Lower lobe of right lung (tissue), 2 donors: ENCODE measurements around the gene DMRT3. TPM values are rescaled to one million over a fixed set of nuclear protein-coding genes. Genes with fewer than 3 reads are reported as not detected.

Experiments
- ATAC-seq, 2 donors: fragments of 200-7000 bp; cut with Tn5 transposase; one replicate each; pipeline ENCODE4 v1.9.1; 2020 to 2022; ENCODE audit warnings: mild to moderate bottlenecking in 2 of 2, moderate library complexity in 2 of 2
- DNase-seq: peaks from one replicate; pipeline ENCODE4 v3.0.0-alpha.2; 2020
- H3K27ac ChIP-seq: fragments of 200-600 bp; one replicate; pipeline ENCODE4 v1.8.0; 2022
- H3K27me3 ChIP-seq: fragments of 200-600 bp; one replicate; pipeline ENCODE4 v1.8.0; 2022; ENCODE audit warnings: low read depth
- H3K36me3 ChIP-seq: fragments of 200-600 bp; one replicate; pipeline ENCODE4 v1.8.0; 2022; ENCODE audit warnings: mild to moderate bottlenecking
- H3K4me1 ChIP-seq: fragments of 200-600 bp; one replicate; pipeline ENCODE4 v1.8.0; 2022
- H3K4me3 ChIP-seq: fragments of 200-600 bp; one replicate; pipeline ENCODE4 v1.8.0; 2022; ENCODE audit warnings: mild to moderate bottlenecking
- H3K9me3 ChIP-seq: fragments of 200-600 bp; one replicate; pipeline ENCODE4 v1.8.0; 2022
- CTCF ChIP-seq: fragments of 200-600 bp; IDR thresholded peaks from one replicate; pipeline ENCODE4 v1.8.0; 2022; ENCODE audit warnings: antibody characterized with exemption, mild to moderate bottlenecking
- intact Hi-C: fragments of 100-400 bp; cut with DNase I; formaldehyde crosslinking; loops from one replicate; pipeline ENCODE4 v1.11.0; 2022
- total RNA-seq: library from RNA; stranded (reverse); fragmentation: NEBNext Ultra II Directional; extraction: Animal tissue kit (Norgen Biotek cat#: 25700); gene quantifications from one replicate; pipeline ENCODE4 v1.2.1, GENCODE V29; 2021
- donor health status: DM: no; HTN: yes; CAD: no; lungs with severe emphysema.

Gene DMRT3
- total RNA-seq, 1 donor from 2014 or later, result 0.24 TPM

GRCh38 chr9:952546-952945 is 23.9 kb upstream of the DMRT3 start:
- Histone ChIP-seq H3K9me3 (no peaks in the 10 kb centered on the region), H3K36me3 (no peaks in the 10 kb centered on the region), H3K27me3 (peaks cover 45% of the 10 kb centered on the region), H3K27ac (no peak overlapping the region), H3K4me1 (no peaks in the 10 kb centered on the region), H3K4me3 (no peak overlapping the region)
- TF ChIP-seq CTCF, result no peak
- intact Hi-C loops, result no loop called here
- ATAC-seq, result no peak
- DNase-seq, result no peak

- no peak overlapping the region for H3K4me3 ChIP-seq
- no peaks in the 10 kb centered on the region for H3K36me3 ChIP-seq
- ATAC-seq (no peak), DNase-seq (no peak)
- intact Hi-C loops, result no loop called here
- no peak for TF ChIP-seq CTCF
- no peaks in the 10 kb centered on the region for H3K9me3 ChIP-seq
- H3K27me3 ChIP-seq, result peaks cover 73% of the 10 kb centered on the region
- no peak overlapping the region for H3K27ac ChIP-seq
- H3K4me1 ChIP-seq, result no peaks in the 10 kb centered on the region
These were observed 17.4 kb upstream of the DMRT3 start for GRCh38 chr9:959105-959504.

- ATAC-seq, result no peak
- no peak for DNase-seq
- Histone ChIP-seq H3K27me3 (peaks cover 74% of the 10 kb centered on the region), H3K9me3 (no peaks in the 10 kb centered on the region), H3K27ac (no peak overlapping the region), H3K4me3 (no peak overlapping the region), H3K36me3 (no peaks in the 10 kb centered on the region), H3K4me1 (no peaks in the 10 kb centered on the region)
- intact Hi-C loops, result no loop called here
- no peak for TF ChIP-seq CTCF
These were observed 16.5 kb upstream of the DMRT3 start for GRCh38 chr9:959914-960313.

GRCh38 chr9:962023-962422 is 14.4 kb upstream of the DMRT3 start:
- TF ChIP-seq CTCF, result no peak
- no peak for DNase-seq
- Histone ChIP-seq H3K4me1 (no peaks in the 10 kb centered on the region), H3K27ac (no peak overlapping the region), H3K36me3 (no peaks in the 10 kb centered on the region), H3K9me3 (no peaks in the 10 kb centered on the region), H3K4me3 (no peak overlapping the region), H3K27me3 (peaks cover 78% of the 10 kb centered on the region)
- intact Hi-C loops, result no loop called here
- ATAC-seq, result no peak

GRCh38 chr9:965497-965896 is 11.0 kb upstream of the DMRT3 start:
- Histone ChIP-seq H3K27ac (no peak overlapping the region), H3K4me1 (peaks cover 3% of the 10 kb centered on the region), H3K27me3 (peaks cover 94% of the 10 kb centered on the region), H3K9me3 (no peaks in the 10 kb centered on the region), H3K36me3 (no peaks in the 10 kb centered on the region), H3K4me3 (no peak overlapping the region)
- DNase-seq, result no peak
- TF ChIP-seq CTCF, result no peak
- intact Hi-C loops, result no loop called here
- no peak for ATAC-seq

GRCh38 chr9:966870-967269 is 9.6 kb upstream of the DMRT3 start:
- no peaks in the 10 kb centered on the region for H3K36me3 ChIP-seq
- no peak for ATAC-seq
- TF ChIP-seq CTCF, result no peak

More at GRCh38 chr9:966870-967269, 9.6 kb upstream of the DMRT3 start:
- Histone ChIP-seq H3K27me3 (peaks cover 96% of the 10 kb centered on the region), H3K4me3 (no peak overlapping the region), H3K9me3 (no peaks in the 10 kb centered on the region), H3K27ac (no peak overlapping the region), H3K4me1 (peaks cover 15% of the 10 kb centered on the region)
- DNase-seq, result no peak
- intact Hi-C loops, result no loop called here
